GM19035 (cell line): Measurements from ENCODE around the gene NEK11.
A peak's percentile ranks its signal among the peaks of the same experiment; 100 is the strongest.

ENCODE experiments used
- ATAC-seq: cut with Tn5 transposase; IDR thresholded peaks from one replicate; pipeline ENCODE4 v1.9.1; 2021; ENCODE audit not compliant: unreplicated experiment

Gene NEK11

DNA sequence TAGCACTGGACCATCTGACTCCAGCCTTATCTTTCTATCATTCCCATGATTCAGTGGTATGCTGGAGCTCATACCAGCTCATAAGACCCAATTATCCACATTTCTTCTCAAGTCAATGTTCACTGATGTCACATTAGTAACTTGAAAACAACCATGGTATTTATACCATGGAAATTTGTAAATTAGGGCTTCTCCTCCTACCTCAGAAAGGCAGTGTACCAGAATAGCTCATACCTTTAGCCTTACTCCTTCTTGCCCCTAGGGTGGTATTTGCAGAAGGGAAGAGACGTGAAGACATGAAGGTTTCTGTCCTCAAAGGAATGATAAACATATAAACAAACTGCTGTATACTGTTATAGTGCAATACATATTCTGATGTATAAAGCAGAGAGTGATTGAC lies 114.2 kb downstream of the NEK11 start:
- ATAC-seq: no peak

DNA sequence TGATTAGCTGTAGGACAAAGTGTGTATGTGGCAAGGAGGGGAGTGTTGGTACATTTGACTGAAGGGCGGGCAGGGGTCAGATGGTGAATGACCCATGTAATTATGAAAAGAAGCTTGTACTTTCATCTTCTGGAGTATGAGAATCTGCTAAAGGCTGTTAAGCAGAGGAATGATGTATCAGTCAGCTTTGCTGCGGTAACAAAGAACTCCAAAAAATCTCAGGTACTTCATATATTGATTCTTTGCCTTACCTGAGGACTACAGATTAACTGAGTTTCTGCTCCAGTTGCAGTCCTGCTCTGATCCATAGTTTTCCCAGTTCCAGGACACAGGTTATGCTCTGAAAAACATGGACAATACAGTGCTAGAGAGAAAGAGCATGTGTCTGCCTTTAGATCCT lies 115.1 kb downstream of the NEK11 start:
- ATAC-seq: no peak

DNA sequence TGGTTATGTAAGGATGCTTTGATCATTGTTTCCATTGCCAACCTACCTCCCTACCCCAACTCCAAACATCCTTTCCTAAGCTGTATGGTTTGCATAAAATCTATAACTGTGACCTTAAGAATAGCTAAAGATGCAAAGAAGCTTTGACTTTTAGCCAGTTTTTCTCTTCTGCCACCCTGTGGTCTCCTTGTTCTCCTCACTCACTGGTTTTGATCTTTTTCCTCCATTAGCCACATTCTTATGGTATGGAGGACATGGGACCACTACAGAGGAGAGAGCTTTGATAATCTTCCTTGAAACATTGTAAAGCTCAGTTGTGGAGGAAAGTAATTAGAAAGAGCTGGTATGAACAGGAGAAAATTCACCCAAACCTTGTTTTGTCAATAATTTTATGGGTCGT lies 115.9 kb downstream of the NEK11 start:
- no peak for ATAC-seq

DNA sequence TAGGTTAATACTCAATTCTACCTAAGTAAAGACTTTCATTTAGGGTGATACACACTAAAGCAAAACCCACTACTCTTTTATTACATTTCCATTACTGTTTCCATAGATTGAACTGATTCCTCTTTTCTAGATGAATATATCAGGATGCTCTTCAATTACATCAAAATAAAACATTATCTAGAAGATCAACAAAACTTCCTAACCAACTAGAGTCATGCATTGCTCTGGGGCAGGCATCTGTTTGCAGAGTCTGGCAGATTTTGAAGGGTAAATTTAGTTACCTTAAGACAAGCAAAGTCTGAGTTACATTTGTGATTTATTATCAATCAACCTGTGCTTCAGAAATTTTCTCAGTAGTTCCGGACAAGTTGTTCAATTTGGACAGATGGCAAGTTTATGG lies 117.1 kb downstream of the NEK11 start:
- no peak for ATAC-seq

DNA sequence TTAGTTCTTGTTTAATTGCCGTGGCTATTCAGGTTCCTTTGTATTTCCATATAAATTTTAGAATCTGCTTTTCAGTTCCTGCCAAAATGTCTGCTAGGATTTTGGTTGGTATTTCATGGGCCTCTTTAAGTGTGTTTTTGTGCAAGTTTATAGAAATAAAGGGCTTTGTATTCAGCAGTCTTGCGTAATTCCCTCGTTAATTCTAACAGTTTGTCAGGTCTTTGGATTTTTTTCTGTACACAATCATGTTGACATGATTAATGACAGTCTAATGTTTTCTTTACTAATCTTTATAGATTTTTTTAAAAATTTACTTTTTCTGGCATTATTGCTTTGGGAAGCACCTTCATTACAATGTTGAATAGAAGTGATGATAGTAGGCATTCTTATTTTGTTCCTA lies 120.9 kb downstream of the NEK11 start:
- no peak for ATAC-seq

DNA sequence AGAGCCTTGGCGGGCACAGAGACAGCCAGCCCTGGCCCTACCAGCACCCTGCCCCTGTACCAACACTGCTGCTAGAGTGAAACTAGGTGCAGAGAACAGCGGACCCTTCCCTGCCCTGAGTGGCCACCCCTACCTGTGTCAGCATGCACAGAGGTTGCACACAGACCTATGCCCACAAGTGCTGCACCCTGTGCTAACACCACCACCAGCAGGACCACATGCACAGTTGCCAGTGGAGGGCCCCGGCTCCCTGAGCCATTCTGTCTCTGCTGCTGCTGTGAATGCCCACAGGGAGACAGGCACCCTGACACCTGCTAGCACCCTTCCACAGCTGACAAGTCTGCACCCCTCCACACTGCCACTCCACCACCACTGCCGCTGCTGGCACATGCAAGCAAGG lies 131.8 kb downstream of the NEK11 start:
- no peak for ATAC-seq

DNA sequence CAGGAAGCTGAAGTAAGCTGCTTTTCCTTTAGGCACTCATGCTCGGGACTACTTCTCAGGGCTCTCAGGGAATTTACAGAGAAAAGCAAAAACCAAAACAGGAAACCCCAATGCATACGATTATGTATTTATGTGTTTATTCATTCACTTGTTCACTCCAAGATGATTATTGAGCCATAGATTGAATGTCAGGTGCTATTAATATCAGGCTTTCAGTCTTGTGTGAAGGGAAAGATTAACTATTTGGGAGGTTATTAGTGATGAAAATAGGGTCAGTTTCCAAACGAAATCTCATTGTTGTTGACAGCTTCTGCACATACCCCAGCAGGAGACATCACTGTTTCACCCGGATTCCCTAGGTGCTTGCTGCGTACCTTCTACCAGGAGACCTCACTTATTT lies 135.8 kb downstream of the NEK11 start:
- ATAC-seq: no peak

DNA sequence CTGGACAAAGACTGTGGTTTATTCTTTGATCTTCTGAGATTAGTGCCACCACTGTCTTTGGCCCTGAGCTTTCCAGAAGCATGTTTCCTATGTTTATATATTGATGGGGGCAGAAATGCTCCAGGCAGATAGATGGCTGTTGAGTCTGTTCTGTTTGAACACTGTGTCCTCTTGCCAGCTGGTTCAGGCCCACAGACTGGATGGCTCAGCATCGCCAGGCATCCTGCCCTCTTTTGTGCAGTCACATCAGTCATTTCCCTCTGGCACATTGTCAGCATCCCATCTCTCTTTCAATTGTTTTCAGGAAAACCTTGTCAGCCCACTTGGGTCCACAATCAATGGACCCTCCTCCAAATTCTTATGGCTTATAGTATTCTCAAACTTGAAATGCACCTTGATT lies 141.2 kb downstream of the NEK11 start:
- no peak for ATAC-seq

DNA sequence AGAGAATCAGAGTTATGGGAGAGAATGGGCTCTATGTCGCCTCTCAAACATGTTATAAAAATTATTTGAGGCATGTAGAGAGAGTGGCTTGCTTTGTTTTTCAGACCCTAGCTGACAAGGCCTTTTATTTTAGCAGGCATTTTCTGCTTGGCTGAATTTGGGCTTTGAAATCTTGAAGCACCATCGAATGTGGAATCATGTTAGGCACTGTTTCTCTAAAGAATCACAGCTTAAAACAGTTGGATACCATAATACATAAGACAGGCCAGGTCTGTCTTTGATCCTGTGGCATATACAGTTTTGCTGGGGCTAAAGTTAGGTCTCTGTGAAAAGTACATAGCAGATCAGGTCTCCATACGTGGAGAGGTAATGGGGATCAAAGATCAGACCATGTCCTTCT lies 142.7 kb downstream of the NEK11 start:
- ATAC-seq: no peak

DNA sequence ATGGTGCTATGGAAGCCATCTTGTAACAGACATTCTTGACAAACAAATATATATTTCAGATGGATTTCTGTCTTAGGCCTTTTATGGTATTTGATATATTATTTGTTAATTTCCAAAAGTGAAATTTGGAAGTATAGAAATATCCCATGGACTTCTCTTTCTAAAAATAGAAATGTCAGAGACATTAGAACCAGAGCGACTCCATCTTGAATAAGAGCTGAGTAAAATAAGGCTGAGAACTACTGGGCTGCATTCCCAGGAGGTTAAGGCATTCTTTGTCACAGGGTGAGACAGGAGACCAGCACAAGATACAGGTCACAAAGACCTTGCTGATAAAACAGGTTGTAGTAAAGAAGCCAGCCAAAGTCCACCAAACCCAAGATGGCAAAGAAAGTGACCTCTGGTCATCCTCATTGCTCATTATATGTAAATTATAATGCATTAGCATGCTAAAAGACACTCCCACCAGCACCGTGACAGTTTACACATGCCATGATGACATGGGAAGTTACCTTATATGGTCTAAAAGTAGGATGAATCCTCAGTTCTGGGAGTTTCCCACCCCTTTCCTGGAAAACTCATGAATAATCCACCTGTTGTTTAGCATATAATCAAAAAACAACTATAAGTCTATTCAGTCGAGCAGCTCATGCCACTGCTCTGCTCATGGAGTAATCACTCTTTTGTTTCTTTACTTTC lies 146.0 kb downstream of the NEK11 start:
- no peak for ATAC-seq

DNA sequence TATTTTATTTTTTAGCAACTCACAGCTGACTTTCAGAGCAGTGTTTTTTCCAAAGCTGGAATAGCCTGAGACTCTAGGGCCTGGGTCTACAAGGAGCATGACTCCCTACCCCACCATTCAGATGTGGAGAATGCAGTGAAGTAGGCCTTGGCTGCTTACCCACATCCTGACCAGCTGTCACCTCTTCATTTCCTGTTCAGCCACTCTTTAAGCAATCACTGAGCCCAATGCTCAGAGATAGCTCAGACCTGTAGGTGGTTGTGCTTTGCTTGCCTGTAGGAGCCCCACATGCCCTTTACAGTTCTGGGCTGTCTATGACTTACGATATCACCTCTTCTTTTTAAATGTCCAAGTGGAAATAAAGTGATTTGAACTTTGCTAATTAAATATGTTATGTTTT lies 148.1 kb downstream of the NEK11 start:
- ATAC-seq: peak; percentile 94

DNA sequence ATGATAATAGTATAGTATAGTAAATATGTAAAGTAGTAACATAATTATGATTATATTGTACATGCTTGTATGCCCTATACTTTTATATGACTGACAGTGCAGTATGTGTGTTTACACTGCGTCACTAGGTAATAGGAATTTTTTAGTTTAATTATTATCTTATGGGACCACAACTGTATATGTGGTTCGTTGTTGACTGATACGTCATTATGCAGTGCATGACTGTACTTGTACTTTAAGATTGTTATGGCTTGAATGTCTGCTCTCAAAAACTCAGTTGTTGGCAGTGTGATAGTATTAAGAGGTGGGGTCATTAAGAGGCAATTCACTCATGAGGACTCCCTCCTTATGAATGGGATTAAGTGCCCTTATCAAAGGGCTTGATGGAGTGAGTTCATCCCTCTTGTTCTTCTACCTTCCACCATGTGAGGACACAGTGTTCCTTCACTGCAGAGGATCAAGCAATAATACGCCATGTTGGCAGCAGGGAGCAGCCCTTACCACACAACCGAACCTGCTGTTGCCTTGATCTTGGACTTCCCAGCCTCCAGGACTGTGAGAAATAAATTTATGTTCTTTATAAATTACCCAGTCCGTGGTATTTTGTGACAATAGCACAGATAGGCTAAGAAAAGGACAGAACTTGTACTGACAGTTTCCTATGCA lies 152.2 kb downstream of the NEK11 start:
- ATAC-seq: no peak

DNA sequence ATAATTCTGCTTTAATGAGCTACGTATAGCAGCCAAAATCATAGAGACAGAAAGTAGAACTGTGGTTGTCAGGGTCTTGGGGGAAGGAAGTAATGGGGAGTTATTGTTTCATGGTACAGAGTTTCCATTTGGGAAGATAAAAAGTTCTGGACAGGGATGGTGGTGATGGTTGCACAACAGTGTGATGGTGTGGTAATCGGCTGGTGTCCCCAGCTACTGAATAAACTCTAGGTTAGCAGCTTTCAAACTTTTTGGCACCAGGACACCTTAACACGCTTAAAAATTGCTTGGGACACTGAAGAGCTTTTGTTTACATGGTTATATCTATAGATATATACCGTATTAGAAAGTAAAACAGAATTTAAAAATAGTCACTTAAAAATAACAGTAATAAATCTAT lies 166.0 kb downstream of the NEK11 start:
- no peak for ATAC-seq

DNA sequence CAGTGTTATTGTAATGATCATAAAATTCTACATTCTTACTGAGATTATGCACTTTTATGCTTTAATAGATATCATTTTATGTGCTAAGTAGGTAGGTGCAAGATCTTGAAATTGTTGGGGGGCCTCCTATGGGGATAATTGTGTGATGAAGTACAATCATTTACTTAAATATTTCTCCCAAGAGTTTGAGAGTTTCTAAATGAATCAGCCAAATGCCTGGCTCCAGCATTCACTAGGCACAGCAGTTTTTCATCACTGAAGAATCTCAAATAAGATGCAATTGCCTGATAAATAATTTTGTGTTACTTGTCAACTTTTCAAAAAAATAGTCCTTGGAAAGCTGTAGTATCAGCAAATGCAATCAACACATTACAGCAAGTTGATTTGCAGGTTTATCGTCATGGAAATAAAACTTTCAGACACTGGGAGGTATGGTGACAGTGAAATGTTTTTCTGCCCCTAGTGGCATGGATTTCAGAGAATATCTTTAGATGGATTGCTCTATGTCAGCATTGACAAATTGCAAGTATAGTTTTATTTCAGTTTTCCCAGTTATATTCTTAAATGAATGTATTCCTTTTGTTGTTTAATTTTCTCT lies 167.1 kb downstream of the NEK11 start:
- no peak for ATAC-seq

DNA sequence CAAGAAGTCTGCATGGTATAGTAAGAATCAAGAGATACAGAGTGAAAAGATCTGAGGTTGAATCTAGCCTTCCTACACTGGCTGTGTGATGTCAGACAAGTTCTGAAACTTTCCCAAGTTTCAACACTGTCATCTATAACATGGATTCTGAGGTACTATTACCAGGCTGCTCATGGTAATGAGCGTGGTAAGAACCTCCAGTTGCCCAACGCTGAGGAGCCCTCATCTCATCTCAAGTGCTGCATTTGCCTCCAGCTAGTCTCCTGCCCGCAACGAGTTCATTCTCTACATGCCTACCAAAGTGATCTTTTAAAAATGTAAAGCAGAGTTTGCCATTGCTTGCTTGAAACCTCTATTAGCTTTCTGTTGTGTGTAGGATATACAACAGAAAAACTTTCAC lies 168.1 kb downstream of the NEK11 start:
- no peak for ATAC-seq

DNA sequence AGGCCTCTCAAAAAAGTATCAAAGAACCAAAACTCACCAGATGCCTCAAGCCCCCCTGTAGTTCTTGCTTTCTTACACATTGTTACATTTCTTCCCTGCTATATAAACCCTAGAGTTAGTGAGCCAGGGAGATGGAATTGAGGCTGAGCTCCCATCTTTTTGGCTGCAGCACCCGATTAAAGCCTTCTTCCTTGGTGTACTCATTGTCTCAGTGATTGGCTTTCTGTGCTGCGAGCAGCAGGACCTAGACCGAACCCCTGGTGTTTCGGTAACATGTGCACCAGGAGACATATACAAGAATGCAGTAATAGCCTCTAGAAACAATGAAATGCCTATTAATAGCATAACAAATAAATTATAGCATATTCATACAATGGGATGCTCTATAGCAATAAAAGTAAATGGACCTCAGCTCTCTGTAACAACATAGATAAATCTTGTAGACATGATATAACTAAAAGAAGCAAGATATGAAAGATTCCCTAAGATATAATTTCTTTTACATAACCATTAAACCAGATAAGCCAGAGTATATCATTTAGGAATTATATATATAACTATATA lies 174.0 kb downstream of the NEK11 start:
- no peak for ATAC-seq

DNA sequence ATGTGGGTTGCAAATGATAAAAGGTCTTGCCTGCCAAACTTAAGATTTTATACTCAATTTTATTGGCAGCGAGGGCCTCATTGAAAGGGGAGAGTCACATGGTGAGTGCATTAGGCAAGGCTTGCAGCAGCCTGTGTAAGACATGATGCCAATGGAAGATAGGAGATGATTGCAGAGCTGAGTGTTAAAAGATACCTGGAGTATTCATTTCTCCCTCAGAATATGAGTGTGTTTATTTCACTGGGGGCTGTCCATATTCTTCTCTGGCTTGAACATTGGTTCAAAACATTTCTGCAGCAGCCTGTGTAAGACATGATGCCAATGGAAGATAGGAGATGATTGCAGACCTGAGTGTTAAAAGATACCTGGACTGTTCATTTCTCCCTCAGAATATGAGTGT lies 189.7 kb downstream of the NEK11 start:
- ATAC-seq: no peak

DNA sequence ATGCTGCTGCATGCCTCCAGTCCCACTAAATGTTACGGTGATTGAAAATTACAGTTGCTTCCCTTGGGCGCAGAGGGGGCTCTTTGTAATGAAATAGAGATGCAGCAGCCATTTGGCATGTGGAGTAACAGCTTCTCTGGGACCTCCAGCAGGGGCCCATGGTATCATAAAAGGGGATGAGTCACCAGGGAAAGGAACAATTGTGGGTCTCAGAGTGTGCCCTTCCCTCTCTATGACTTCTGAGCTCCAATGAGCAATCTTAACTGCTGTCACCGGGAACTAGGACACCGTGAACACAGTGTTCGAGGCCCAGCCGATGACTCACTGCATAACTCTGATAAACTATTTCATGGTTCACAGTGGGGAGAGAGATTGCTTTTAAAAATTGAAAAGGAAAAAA lies 190.1 kb downstream of the NEK11 start:
- ATAC-seq: no peak

DNA sequence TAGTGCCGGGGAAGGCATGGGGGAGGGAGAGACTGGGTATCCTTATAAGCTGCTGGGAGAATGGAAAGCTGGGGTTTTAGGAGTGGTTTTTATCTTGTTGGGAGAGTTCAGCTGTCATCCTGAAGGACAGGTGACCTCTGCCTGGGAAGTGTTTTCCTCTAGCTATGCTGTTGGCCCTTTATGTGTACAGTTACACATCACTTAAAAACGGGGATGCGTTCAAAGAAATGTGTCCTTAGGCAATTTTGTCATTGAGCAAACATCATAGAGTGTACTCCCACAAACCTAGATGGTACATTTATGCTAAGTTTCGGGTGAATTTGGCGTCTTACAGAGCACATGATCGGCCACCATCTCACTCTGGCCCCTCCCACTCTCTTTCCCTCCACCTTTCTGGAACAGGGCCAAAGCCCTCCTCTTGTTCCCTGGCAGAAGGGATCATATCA lies 190.6 kb downstream of the NEK11 start:
- no peak for ATAC-seq

DNA sequence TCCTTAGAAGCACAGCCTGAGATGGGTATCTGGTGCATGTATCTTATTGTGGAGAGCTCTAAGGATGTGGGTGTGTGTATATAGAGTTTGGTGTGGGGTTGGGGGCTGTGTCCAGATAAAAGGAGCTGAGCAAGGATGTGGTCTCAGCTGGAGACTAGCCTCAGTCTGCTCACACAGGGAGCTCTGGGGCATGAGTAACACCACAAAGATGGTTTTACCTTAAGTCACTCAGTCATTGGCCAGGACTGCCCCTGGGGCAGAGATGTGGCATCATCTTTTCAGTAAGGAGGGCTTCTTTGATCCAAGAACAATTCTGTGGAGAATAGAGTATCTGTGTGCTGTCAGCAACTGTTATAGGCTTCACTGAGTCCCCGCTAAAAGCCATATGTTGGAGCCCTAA lies 191.5 kb downstream of the NEK11 start:
- ATAC-seq: no peak

DNA sequence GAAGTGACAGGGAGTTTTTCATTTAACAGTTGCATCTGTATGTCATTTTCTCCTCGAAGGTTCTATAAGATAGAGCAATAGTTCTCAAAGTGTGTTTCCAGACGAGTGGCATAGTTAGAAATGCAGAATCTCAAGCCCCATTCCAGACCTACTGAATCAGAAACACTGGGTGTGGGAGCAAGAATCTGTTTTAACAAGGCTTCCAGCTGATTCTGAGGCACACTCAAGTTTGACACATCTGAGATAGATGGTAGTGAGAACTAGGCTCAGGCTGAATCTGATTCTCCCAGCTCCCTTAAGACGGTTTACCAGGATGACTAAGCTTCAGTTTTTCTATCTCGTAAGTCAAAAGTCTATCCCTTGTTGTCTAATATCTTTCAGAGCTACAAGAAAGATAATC lies 195.1 kb downstream of the NEK11 start:
- ATAC-seq: no peak

DNA sequence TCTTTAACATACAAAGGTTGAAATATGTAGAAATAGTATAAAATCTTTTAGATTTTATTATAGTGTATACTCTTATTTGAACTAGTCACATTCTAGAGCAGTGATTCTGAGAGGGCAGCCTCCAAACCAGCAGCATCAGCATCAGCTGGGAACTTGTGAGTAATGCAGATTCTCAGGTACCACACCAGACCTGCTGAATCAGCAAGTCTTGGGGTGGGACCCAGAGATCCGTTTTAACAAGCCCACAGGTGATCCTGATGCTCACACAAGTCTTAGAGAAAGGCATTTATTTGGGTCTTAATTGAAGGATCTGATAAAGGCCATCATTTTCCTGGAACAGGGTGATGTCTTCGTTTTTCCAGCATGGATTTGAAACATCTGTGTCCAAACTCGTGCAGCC lies 195.9 kb downstream of the NEK11 start:
- ATAC-seq: no peak
